Coronary artery (tissue), 2 donors: Measurements from ENCODE around the gene NAV2.
A peak's percentile ranks its signal among the peaks of the same experiment; 100 is the strongest.

Source experiments
- DNase-seq: peaks from one replicate; pipeline ENCODE4 v3.0.0-alpha.2; 2017; ENCODE audit warnings: low spot score
- H3K27ac ChIP-seq, 2 donors: fragments of 200-600 bp; sonication (generic); one replicate each; pipeline ENCODE4 v1.5.1; 2016 to 2019
- H3K4me3 ChIP-seq: fragments of 200-600 bp; sonication (generic); 2 replicates; pipeline ENCODE4 v1.5.1; 2016; ENCODE audit warnings: mild to moderate bottlenecking, moderate library complexity
- TF ChIP-seq, protein P1 (sequence below): fragments of 200-600 bp; sonication (generic); IDR thresholded peaks from one replicate; pipeline ENCODE4 v1.5.1; 2019; ENCODE audit warnings: antibody characterized with exemption

Gene NAV2

DNA sequence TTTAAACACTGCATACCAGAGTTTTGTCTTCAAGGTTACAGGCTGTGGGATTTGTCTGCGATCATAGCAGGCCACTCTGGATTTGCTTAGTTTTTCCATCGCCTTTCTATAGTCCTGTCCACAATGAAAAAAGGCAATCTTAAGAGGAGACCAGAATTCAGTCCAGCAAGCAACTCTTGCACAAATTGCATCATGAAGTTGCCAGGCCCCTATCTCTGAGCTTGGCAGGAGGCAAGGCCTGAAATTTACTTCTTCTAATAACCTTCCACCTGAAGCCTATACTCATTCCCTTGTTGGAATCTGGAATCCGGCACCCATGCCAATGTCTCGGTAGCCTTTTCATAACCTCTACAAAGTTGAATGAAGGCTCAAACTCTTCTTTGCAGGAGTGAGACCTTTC lies 100.1 kb downstream of the NAV2 start:
- TF ChIP-seq, protein P1, sequence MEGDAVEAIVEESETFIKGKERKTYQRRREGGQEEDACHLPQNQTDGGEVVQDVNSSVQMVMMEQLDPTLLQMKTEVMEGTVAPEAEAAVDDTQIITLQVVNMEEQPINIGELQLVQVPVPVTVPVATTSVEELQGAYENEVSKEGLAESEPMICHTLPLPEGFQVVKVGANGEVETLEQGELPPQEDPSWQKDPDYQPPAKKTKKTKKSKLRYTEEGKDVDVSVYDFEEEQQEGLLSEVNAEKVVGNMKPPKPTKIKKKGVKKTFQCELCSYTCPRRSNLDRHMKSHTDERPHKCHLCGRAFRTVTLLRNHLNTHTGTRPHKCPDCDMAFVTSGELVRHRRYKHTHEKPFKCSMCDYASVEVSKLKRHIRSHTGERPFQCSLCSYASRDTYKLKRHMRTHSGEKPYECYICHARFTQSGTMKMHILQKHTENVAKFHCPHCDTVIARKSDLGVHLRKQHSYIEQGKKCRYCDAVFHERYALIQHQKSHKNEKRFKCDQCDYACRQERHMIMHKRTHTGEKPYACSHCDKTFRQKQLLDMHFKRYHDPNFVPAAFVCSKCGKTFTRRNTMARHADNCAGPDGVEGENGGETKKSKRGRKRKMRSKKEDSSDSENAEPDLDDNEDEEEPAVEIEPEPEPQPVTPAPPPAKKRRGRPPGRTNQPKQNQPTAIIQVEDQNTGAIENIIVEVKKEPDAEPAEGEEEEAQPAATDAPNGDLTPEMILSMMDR = no peak
- no peak overlapping the region for H3K4me3 ChIP-seq
- DNase-seq = no peak
- H3K27ac ChIP-seq = no peak overlapping the region

DNA sequence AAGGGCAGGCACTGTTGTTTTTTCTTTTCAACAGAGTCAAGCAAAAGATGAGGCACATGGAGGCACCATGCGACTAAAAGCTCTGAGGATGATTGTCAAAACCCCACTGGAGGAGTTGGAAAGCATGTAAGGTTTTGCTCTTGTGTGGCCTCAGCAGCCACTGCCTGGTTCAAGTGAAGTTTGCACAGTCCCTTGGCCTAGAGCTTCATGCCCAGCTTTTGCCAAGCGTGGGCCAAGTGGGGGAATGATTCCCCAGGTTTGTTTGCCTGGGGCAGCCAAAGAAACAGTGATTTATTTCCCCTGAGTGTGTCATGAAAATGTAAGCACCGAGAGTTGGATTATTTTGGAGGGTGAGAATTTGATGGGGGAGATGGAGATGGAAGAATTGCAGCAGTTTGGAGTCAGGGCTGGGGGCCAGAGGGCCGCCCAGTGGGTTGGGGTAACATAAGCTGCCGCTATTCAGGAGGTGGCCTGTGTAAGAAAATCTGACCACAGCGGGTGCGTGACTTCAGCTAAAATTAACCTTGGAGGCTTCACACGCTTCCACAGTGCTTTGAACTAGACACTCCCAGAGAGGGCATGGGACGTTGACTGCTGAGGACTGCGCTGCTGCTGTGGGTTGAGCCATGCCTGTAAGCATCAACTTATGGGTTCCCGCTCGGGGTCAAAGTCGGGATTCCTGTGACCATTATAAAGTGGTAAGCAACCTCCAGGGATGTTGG lies 100.7 kb downstream of the NAV2 start:
- Histone ChIP-seq H3K27ac (peak overlapping the region; percentile 13 to 41), H3K4me3 (no peak overlapping the region)
- no peak for DNase-seq
- TF ChIP-seq, protein P1 = no peak

DNA sequence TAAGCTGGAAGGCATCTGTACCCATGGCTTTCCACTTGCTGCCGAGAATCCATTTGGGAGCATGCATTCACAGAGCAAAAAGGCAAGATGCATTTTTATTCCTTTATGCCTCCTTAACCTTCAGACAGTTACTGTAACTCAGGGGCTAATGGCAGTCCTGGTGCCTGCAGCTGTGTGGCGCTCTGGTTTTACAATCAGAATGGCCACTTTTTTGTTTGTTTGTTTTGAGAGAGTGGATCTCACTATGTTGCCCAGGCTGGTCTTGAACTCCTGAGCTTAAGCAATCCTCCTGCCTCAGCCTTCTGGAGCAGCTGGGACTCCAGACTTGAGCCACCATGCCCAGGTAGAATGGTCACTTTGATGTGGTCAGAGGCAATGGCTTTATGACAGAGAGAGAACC lies 101.8 kb downstream of the NAV2 start:
- TF ChIP-seq, protein P1 = no peak
- Histone ChIP-seq H3K27ac (peak overlapping the region in 1 of 2 donors; percentile 35), H3K4me3 (no peak overlapping the region)
- DNase-seq = no peak

DNA sequence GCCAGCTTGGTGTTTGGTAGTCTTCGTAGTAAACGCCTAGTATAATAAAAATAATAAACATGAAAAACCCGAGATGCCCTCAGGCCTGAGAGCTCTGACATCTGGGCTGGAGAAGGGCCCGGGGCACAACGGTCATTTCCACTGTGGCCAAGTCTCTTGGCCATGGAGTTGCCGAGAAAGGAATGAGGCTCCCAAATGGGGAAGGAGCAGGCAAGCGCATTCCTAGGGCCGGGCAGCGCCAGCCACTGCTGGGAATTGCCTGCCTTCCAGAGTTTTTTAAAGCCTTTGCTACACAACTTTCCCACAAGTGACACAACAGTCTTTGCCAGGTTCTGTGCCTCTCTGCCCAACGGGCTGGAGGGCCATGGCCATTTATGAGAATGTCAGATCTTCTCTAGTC lies 103.4 kb downstream of the NAV2 start:
- DNase-seq = peak; percentile 82
- peak overlapping the region; percentile 30 for H3K4me3 ChIP-seq
- TF ChIP-seq, protein P1 = no peak
- peak overlapping the region; percentile 63 to 69 for H3K27ac ChIP-seq

- H3K27ac ChIP-seq = peak overlapping the region; percentile 36 to 63
- H3K4me3 ChIP-seq = no peak overlapping the region
- TF ChIP-seq, protein P1 = no peak
- DNase-seq = no peak
These were observed 104.2 kb downstream of the NAV2 start for GRCh38 chr11:19816817-19817216.

GRCh38 chr11:19817265-19817851 lies 104.7 kb downstream of the NAV2 start:
- Histone ChIP-seq H3K4me3 (no peak overlapping the region), H3K27ac (peak overlapping the region; percentile 36 to 63)
- DNase-seq = no peak
- TF ChIP-seq, protein P1 = no peak

DNA sequence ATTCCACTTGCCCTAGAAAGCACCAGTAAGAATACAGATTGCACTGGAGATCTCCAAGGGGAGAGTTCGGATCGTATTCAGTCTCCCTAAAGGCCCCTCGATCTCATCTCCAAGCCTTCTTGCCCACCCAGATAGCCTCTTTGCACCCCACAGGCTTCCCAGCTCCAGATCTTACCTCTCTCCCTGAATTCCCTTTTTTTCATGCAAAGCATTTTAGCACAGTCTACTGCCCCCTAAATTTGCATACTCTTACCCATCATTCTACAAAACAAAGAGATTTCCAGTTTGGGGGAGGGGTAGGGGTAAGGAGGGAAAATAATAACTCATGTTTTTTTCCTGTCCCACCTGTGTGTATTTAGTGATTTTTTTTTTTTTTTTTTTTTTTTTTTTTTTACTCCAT lies 105.2 kb downstream of the NAV2 start:
- Histone ChIP-seq H3K27ac (peak overlapping the region in 1 of 2 donors; percentile 27), H3K4me3 (no peak overlapping the region)
- DNase-seq = no peak
- TF ChIP-seq, protein P1 = no peak
